ENCODE measurements around the gene PLD5. TPM values are rescaled to one million over a fixed set of nuclear protein-coding genes. Genes with fewer than 3 reads are reported as not detected.

Gene PLD5
- total and polyA plus RNA-seq, 9 donors: 0.35 to 6.2 (median 1.1) TPM

DNA sequence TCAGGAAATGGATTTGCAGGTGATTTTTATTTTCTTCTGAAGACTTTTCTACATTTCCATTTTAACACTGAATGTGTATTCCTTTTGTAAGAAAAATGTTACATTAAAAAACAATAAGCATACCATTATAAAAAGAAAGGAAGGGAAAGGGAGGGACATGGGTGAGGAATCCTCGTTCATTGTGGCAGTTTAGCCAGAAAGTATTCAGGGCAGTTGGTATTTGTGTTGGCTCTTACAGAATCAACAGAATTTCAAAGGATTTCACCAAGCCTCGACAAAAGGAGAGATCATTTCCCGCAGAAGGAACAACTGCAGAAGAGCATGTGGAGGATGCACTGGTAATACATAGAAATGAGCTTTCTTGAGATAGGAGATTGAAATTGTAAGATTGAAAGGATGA lies 35.0 kb downstream of the PLD5 start:
- Histone ChIP-seq H3K4me1 (ENCODE audit: insufficient read depth) (no peaks in the 10 kb centered on the region), H3K36me3 (no peaks in the 10 kb centered on the region), H3K9me3 (no peaks in the 10 kb centered on the region), H3K27ac (no peak overlapping the region), H3K27me3 (no peaks in the 10 kb centered on the region), H3K4me3 (no peak overlapping the region)
- no peak for DNase-seq
- WGBS, 3 donors: 57 to 65% (median 59%) methylated on average over 3 of the region's 3 CpGs
- TF ChIP-seq POLR2A (IDR thresholded peaks at IDR 0.05) (no peak), EP300 (IDR thresholded peaks at IDR 0.05) (no peak)
- TF ChIP-seq, protein P1, sequence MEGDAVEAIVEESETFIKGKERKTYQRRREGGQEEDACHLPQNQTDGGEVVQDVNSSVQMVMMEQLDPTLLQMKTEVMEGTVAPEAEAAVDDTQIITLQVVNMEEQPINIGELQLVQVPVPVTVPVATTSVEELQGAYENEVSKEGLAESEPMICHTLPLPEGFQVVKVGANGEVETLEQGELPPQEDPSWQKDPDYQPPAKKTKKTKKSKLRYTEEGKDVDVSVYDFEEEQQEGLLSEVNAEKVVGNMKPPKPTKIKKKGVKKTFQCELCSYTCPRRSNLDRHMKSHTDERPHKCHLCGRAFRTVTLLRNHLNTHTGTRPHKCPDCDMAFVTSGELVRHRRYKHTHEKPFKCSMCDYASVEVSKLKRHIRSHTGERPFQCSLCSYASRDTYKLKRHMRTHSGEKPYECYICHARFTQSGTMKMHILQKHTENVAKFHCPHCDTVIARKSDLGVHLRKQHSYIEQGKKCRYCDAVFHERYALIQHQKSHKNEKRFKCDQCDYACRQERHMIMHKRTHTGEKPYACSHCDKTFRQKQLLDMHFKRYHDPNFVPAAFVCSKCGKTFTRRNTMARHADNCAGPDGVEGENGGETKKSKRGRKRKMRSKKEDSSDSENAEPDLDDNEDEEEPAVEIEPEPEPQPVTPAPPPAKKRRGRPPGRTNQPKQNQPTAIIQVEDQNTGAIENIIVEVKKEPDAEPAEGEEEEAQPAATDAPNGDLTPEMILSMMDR (IDR thresholded peaks at IDR 0.05): no peak
- intact Hi-C loops (cut with DNase I): no loop called here

DNA sequence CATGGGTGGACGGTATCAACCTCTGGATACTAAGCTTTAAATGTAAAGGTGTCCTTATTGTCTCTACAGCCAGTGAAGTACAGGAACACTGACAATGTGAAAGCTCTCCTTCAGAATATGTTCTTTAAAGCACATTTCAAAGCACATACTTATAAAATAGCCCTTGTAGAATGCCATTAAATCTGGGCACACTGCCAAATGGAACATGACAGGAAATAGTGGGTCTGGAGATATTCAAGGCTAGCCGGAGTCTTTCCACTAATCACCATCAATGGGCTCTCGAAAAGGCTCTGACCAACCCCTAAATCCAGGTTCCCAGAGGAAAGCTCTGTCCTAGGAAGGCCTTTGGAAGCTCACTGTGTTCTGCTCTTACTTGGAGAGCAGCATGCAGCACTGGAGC lies 46.6 kb downstream of the PLD5 start:
- TF ChIP-seq, protein P1 (IDR thresholded peaks at IDR 0.05): no peak
- TF ChIP-seq EP300 (IDR thresholded peaks at IDR 0.05): no peak
- no peak for TF ChIP-seq POLR2A (IDR thresholded peaks at IDR 0.05)
- Histone ChIP-seq H3K27me3 (no peaks in the 10 kb centered on the region), H3K4me3 (no peak overlapping the region), H3K9me3 (peaks cover 0 to 4% of the 10 kb centered on the region in 2 donors), H3K4me1 (ENCODE audit: insufficient read depth) (no peaks in the 10 kb centered on the region), H3K27ac (no peak overlapping the region), H3K36me3 (no peaks in the 10 kb centered on the region)
- intact Hi-C loops (cut with DNase I): no loop called here
- no peak for DNase-seq
- WGBS, 3 donors: 29 to 36% (median 32%) methylated on average over 3 of the region's 3 CpGs

DNA sequence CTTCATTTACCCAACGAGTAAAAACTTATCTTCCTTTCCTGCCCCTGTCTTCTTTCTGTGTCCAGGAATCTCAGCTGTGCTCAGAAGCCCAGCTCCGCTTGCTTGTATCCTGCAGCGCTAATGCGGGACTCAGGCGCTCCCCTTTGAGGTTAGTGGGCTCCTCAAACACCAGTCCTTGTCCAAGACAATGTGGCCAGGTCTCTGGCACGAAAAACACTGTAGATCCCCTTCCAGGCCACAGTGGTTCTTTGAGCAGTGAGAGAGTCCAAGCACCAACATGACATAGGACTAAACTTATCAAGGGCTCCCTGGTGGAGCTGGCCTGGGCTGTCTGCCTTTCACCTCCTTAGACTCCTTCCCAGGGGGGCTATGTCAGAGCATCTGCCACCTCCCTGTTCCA lies 53.7 kb downstream of the PLD5 start:
- no peak for TF ChIP-seq POLR2A (IDR thresholded peaks at IDR 0.05)
- no peak for TF ChIP-seq EP300 (IDR thresholded peaks at IDR 0.05)
- TF ChIP-seq, protein P1 (IDR thresholded peaks at IDR 0.05): no peak
- peaks cover 4% of the 10 kb centered on the region for H3K4me1 ChIP-seq (ENCODE audit: insufficient read depth)
- no peak overlapping the region for H3K4me3 ChIP-seq
- no peak for DNase-seq
- intact Hi-C loops (cut with DNase I): no loop called here
- 90 to 93% (median 90%) methylated on average over 6 of the region's 6 CpGs for WGBS, 3 donors
- H3K9me3 ChIP-seq: peaks cover 0 to 4% of the 10 kb centered on the region in 2 donors
- no peaks in the 10 kb centered on the region for H3K27me3 ChIP-seq
- H3K36me3 ChIP-seq: no peaks in the 10 kb centered on the region
- no peak overlapping the region for H3K27ac ChIP-seq

DNA sequence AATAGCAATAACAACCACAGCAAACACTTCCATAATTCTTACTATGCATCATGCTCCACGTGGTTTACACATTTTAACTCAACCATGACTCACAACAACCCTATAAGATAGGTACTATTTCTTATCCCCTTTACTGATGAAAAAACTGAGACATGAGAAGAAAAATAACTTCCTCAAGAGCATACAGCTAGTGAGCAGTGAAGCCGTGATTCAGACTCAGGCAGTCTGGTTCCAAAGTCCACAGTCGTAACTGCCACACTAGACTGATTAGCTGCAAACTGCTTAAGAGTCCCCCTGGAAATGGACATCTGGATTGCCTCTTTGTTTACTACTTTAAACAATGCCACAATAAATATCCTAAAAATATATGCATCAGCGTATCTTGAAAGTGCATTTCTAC lies 55.7 kb downstream of the PLD5 start:
- Histone ChIP-seq H3K9me3 (no peaks in the 10 kb centered on the region), H3K4me1 (ENCODE audit: insufficient read depth) (peaks cover 4% of the 10 kb centered on the region), H3K27ac (no peak overlapping the region), H3K27me3 (no peaks in the 10 kb centered on the region), H3K36me3 (no peaks in the 10 kb centered on the region), H3K4me3 (no peak overlapping the region)
- DNase-seq: no peak
- 46 to 53% (median 51%) methylated on average over 4 of the region's 4 CpGs for WGBS, 3 donors
- intact Hi-C loops (cut with DNase I): loop anchor here in 1 of 4 donors (10.0 kb wide), 1 partner anchor 856 kb away; no protein-coding TSS in a partner anchor
- no peak for TF ChIP-seq POLR2A (IDR thresholded peaks at IDR 0.05)
- no peak for TF ChIP-seq EP300 (IDR thresholded peaks at IDR 0.05)
- TF ChIP-seq, protein P1 (IDR thresholded peaks at IDR 0.05): no peak

All from ovary (tissue), 9 donors.